GM19397 (cell line): ENCODE results near the gene NBAS.

Experiments used
- ATAC-seq: cut with Tn5 transposase; IDR thresholded peaks from one replicate; pipeline ENCODE4 v1.9.1; 2021; ENCODE audit warnings: mild to moderate bottlenecking, moderate library complexity; ENCODE audit not compliant: unreplicated experiment

NBAS gene

DNA sequence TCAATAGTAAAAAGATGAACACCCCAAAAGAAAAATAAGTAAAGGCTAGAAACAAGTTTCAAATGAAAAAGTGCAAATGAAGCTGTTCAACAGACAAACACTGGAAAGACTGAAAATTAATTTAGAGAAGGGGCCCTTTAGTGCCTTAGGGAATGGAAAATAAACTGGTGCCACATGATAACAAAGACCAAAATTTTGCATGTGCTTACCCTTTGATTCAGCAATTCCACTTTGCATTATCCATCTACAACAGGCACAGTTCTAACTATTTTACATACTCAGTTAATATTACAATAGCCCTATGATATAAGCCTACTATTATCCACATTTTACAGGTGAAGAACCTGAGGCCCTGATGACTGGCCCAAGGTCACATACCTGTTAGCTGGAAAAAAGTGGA, 183.9 kb downstream of the NBAS start:
- no peak for ATAC-seq

DNA sequence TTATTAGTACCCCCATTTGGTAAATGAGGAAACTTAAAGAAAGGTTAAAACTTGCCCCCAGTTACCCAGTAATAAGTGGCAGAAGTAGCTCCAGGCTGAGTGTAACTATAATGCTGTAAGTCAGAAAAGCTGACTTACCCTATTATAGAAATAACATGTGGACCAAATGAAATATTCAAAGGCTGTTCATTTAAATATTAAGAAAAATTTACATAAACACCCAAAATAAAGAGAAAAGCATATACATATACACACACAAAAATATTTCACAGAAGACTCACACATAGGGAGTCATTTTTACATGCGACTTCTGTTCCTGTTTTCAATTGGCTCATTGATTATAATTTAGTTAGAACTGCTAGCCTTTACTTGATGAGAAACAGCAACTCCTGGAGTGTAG, 189.1 kb downstream of the NBAS start:
- ATAC-seq = no peak

DNA sequence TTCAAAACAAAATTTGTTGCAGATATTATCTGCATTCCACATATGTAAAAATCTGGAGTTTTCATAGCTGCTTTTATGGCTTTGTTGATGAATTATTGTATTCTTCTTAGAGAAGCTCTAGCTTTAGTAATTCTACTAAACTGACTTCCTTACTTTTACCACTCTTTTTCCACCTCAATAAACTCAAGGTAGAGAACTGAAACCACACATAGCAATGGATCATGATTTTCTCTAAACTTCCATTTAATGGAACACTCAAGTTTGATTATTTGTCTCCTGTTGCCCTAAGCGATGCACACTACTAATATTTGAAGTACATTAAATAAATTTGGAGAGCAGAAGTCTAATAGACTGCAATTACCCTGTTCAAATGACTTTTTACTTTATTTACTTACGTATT, 192.0 kb downstream of the NBAS start:
- ATAC-seq = no peak

DNA sequence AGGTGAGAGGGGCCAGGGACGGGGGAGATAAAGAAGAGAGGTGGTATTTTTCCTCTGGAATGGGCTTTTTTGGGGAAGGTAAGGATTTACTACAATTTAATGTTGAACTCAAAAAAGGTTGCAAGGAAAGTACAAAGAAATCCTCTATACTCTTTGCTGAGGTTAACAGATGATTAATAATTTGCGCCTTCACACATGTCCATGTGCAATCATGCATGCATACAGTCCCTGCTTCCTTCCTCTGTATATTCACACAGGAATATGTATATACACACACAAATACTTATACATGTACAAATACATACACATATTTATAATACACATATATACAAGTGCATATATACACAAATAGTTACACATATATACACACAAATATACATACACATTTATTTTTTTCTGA, 193.4 kb downstream of the NBAS start:
- no peak for ATAC-seq

DNA sequence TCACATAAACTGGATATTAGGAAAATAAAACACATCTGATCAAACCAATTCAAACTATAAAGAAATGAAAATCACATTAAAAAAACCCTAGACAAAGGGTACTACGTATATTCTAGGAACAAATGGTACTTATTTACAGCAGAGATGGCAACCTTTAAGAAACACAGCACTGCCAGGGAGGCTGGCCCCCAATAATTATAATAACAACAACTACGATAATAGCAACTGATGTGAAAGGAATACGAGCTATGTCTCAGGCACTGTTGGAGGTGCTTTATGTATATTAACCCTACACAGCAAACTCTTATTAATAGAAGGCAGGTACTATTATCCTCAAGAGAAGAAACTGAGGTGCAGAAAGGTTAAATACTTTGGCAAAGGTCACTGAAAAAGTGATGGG, 193.9 kb downstream of the NBAS start:
- no peak for ATAC-seq

DNA sequence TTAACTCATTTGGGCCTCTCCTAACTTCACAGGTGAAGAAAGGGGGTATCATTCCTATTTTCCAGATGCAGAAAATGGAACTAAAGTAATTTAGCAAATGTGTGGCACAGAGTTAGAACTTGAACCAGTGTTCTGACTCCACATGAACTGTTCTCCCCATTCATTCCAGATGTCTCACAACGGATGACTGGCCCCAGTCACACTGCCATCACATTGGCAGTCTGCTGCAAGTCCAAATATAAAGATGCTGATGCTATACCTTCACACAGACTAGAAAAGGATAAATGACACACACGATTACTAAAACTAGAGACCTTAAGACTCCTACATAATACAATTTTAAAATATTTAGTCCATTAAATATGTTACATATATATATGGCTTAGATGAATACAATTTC, 195.7 kb downstream of the NBAS start:
- ATAC-seq = no peak

DNA sequence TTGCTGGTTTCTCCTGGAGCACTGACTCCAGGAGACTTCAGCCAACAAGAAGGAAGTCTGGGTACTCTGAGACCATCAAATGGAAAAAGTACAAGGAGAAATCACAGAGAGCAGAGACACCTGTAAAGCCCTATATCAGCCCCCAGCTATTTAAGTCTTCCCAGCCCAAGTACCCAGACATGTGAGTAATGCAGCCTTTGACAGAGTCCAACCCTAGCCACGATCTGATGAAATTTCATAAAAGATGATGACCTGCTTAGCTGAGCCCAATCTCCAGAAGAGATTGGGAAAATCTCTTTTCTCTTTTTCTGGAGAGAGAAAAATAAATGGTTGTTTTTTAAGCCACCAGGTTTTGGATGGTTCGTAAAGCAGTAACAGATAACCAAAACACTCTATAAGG, 196.6 kb downstream of the NBAS start:
- ATAC-seq = no peak

DNA sequence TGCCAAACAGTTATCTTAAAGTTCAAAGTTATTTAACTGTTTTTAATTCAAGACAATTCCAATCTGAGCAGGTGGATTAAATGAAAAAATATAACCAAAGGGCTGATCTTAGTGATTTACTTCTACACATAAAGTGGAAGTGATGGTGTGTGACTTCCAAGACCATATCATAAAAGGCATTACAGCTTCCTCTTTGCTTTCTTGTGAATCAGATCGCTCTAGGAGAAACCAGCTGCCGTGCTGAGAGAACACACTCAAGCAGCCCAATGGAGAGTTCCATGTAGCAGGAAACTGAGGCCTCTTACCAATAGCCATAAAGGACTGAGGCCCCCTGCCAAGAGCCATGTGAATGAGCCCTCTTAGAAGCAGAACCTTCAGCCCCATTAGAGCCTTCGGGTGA, 197.4 kb downstream of the NBAS start:
- ATAC-seq = no peak

DNA sequence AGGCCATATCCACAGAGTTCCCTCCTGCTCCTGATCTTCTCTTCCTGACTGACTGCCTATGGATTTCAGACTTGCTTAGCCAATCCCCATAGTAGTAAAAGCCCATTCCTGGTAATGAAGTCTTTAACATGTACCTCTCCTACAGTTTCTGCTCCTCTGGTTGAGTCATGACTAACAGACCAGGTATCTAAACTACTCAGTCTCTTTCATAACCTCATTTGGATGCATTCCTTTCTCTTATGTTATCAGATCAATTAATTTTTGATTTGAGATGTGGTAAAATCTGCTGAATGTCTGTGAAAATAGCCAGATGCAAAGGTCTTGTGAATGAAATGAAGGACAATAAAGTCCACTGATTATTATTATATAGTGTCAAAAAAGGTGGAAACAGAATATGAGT, 198.0 kb downstream of the NBAS start:
- no peak for ATAC-seq

DNA sequence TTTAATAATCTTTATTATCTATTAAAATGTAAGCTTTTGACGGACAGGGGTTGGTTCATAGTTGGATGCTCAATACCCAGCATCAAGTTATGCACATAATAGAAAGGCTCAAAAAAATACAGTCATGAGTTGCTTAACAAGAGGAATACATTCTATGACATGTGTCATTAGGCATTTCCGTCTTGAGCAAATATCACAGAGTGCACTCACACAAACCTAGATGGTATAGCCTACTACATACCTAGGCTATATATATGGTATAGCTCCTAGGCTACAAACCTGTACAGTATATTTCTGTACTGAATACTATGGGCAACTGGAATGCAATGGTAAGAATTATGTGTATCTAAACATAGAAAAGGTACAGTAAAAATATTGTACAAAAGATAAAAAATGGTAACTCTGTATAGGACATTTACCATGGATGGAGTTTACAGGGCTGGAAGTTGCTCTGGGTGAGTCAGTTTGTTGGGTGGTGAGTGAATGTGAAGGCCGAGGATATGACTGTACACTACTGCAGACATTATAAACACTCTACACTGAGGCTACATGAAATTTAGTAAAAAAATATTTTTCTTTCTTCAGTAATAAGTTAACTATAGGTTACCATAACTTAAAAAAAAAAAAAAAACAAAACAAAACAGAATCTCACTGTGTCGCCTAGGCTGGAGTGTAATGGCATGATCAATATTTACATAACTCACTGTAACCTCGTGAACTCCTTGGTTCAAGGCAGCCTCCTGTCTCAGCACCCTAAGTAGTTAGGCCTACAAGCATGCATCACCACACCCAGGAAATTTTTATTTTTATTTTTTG, 201.2 kb downstream of the NBAS start:
- ATAC-seq = no peak

DNA sequence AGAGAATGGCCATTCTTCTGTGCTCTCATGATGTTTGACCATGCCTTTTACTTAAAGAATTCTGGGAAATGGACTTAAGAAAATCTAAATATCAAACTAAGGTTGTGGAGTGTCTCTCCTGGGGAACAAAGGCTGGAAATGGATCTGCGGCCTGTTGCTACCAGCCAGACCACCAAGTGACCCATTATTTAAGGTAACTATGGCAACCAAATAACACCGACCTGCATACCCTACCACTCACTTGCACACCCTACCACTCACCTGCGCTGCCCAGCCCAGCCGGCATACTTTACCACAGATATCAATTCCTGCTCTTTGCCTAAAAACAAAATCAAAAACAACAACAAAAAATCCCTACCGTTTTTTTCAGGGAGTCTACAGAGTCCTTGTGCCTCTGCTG, 203.2 kb downstream of the NBAS start:
- no peak for ATAC-seq

DNA sequence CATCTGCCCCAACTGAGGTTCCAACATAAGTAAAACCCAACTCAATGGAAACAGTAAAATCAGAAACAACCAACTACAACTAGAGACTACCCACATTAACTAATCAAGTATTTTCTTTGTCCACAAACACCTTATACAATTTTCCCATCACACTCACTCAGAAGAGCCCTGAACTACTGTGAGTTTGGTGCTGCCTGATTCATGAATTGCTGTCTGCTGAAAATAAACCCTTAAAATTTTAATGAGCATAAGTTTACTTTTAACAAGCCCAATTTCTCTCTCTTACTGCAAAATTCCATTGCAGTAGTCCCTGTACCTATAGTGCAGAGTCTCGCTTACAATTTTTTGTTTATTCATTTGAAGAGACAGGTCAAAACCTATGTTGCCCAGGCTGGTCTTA, 203.9 kb downstream of the NBAS start:
- ATAC-seq = no peak

DNA sequence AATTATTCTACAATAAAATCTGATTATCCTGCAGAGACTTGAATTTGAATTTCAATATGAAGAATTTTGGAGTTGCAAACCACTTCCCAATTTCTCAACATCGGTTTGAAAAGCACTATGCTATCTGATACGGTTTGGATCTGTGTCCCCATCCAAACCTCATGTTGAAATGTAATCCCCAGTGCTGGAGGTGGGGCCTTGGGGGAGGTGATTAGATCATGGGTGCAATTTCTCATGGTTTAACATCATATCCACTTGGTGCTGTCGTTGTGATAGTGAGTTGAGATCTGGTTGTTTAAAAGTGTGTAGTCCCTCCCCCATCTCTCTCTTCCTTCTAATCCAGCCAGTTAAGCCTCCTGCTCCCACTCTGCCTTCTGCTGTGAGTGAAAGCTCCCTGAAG, 205.7 kb downstream of the NBAS start:
- no peak for ATAC-seq

DNA sequence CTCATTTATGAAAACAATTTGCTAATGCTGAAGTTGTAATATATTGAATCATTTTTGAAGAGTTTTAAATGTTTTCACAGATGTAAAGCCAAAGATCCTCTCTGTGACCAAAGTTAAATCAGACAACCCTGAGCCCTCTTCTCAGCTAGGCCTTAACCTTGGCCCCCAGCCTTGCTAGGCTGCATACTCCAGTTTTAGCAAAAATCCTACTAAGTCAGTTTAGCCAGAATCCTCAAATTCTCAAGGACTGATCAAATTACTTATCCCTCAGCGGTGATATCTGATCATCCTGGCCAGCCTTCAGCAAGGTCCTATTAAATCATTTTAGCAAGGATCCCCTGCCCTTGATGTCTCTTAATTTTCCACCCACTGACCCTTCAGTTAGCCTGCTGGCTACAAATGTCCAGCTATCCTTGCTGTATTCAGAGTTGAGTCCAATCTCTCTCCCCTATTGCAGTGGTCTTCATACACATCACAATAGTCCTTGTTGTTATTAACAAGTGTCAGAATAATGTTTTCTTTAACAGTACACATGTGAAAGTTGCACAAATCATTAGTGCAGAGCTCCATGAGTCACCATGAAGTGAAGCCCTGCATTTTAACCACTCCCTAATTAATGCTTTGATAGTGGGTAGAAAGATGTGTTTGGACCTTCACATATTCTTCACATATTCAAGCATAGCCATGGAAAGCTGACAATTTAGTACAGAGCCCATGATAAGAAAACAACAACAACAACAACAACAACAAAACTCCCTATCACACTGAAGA, 206.4 kb downstream of the NBAS start:
- no peak for ATAC-seq

DNA sequence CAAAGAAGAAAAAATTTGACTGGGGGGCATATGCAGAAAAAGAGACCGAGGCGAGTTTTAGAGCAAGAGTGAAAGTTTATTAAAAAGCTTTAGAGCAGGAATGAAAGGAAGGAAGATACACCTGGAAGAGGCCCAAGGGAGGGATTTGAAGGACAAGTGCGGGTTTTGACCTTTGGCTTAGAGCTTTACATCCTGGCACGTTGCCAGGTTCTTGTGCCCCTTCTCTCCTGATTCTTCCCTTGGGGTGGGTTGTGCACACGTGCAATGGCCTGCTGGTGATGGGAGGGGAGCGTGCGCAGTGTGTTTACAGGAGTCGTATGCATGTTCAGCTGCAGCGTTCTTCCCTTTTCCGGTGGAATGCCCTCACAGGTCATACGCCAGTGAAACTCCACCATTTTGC, 208.8 kb downstream of the NBAS start:
- no peak for ATAC-seq

DNA sequence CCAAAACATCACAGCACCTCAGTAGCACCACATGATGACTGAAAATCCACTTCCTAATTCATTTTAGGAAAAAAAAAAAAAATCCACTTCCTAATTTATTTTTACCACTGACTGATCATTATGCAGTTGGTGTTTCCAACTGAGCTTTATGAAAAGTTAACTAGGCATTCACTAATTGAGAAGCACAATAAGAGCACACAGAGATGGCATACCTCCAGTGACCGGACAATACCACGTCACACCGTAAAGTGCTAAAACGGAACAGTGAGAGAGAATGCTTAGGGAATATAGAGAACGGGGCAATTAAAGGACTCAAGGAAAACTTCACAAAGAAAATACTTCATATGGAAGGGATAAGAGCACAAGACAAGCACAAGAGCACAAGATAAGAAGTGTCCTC, 212.5 kb downstream of the NBAS start:
- ATAC-seq = no peak

DNA sequence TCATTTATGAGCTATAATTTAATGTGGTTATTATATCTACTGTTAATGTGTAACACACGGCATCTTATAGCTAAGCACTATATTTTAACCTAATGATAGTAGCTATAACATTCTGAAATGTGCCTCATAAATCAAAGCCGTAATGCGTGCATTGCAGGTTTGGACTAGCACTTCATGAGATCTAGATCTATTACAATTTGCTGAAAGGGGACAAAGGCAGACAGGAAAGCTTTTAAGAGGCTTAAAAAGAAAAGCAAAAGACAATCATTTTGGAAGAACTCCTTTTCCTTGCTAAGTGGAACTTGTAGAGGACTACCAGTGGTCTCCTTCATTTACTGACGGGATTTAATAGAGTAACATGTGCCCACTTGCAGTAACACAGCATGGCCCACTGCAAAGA, 213.1 kb downstream of the NBAS start:
- ATAC-seq = no peak

DNA sequence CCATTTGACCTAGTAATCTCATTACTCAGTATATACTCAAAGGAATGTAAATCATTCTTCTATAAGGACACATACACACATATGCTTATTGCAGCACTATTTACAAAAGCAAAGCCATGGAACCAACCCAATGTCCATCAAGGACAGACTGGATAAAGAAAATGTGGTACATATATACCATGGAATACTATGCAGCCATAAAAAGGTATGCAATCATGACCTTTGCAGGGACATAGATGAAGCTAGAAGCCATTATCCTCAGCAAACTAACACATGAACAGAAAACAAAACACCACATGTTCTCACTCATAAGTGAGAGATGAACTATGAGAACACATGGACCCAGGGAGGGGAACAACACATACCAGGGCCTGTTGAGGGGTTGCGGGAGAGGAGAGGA, 214.5 kb downstream of the NBAS start:
- no peak for ATAC-seq

DNA sequence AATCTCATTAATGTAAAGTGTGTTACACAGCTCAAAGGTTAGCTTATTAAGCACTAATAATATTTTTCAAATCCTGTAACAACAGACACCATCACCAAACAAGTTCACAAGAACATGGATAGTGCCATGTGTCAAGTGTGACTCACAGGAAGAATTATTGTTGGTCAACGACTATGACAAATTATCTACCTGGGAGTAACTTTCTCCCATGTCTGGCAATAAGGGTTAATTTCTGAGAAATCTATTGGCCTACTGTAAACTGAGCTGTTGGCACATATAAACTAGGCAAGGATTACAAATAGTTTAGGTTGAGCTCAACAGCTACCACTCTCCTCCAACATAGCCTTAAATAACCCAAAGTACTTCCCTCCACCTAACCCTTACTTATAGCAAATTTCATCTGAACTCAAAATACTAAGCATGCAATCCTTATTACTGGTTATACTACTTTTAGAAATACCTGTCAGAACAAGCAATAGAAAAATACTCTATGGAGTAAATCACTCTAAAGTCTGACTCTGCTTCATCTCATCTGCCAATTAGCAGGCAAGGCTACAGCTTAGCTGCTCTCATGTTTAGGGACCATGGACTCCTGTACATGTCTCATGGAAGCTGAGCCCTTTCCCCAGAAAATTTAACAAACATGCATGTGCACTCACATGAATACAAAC, 223.0 kb downstream of the NBAS start:
- ATAC-seq = no peak

DNA sequence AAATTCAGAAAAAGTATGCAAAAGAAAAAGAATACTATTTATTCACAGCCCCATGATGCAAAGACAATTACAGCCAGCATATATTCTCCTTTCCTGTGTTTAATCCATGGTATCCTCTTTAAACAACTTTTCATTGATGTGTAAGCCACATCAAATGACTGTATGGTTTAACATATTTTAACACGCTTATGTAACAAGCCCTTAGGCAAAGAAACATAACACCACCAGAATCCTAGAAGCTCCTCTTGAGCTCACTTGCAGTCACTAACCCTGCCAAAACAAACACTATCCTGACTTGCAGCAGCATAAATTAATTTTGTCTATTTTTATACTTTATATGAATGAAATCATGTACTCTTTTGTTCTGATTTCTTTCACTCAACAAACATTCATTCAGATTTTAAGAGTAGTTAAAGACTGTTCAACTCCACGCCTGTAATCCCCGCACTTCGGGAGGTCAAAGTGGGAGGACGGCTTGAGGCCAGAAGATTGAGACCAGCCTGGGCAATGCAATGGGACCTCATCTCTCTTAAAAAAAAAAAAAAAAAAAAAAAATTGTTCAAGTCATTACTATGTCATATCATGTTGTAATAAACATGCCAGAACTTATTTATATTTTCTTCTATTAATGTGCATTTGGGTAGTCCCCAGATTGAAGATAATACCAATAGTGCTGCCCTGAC, 226.3 kb downstream of the NBAS start:
- no peak for ATAC-seq

DNA sequence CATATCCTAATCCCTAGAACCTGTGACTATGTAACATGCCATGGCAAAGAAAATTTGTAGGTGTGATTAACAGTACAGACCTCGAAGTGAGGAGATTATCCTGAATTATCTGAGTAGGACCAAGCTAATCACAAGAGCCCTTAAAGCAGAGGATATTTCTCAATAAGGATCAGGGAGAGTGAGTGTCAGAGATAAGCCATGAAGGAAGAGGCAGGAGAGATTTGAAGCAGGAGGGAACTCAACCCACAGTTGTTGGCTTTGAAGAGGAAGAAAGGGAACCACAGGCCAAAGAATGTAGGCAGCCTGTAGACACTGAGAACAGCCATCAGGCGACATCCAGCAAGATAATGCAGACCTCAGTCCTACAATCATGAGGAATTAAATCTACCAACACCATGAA, 229.3 kb downstream of the NBAS start:
- ATAC-seq = no peak
